ENCODE data around the gene PPP2R5E.

Gene PPP2R5E

GRCh38 chr14:63322897-63323573, 220.1 kb downstream of the PPP2R5E start:
- DNase-seq (ENCODE audit: extremely low read depth, insufficient read length), result no peak
- TF ChIP-seq, protein P1, sequence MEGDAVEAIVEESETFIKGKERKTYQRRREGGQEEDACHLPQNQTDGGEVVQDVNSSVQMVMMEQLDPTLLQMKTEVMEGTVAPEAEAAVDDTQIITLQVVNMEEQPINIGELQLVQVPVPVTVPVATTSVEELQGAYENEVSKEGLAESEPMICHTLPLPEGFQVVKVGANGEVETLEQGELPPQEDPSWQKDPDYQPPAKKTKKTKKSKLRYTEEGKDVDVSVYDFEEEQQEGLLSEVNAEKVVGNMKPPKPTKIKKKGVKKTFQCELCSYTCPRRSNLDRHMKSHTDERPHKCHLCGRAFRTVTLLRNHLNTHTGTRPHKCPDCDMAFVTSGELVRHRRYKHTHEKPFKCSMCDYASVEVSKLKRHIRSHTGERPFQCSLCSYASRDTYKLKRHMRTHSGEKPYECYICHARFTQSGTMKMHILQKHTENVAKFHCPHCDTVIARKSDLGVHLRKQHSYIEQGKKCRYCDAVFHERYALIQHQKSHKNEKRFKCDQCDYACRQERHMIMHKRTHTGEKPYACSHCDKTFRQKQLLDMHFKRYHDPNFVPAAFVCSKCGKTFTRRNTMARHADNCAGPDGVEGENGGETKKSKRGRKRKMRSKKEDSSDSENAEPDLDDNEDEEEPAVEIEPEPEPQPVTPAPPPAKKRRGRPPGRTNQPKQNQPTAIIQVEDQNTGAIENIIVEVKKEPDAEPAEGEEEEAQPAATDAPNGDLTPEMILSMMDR (IDR thresholded peaks at IDR 0.05; ENCODE audit: insufficient read depth, low read length, poor library complexity, severe bottlenecking), result no peak

GRCh38 chr14:63322472-63322871, 220.7 kb downstream of the PPP2R5E start:
- Histone ChIP-seq H3K27me3 (replicated peaks; ENCODE audit: control insufficient read depth, insufficient read depth, low read length) (no peaks in the 10 kb centered on the region), H3K36me3 (ENCODE audit: control insufficient read depth, insufficient read depth, low read length) (no peaks in the 10 kb centered on the region), H3K4me3 (replicated peaks; ENCODE audit: low read depth, low read length) (no peak overlapping the region)
- DNase-seq (ENCODE audit: extremely low read depth, insufficient read length), result no peak
- TF ChIP-seq, protein P1 (IDR thresholded peaks at IDR 0.05; ENCODE audit: insufficient read depth, low read length, poor library complexity, severe bottlenecking), result no peak

More at GRCh38 chr14:63322897-63323573, 220.1 kb downstream of the PPP2R5E start:
- Histone ChIP-seq H3K36me3 (ENCODE audit: control insufficient read depth, insufficient read depth, low read length) (no peaks in the 10 kb centered on the region), H3K27me3 (replicated peaks; ENCODE audit: control insufficient read depth, insufficient read depth, low read length) (no peaks in the 10 kb centered on the region), H3K4me3 (replicated peaks; ENCODE audit: low read depth, low read length) (no peak overlapping the region)
